Parathyroid adenoma (tissue), 2 donors: Measurements from ENCODE around the gene SNX19.

Source experiments
- H2AFZ ChIP-seq: fragments of 300-600 bp; sonication (generic); one replicate; pipeline ENCODE4 v1.7.0; 2017; ENCODE audit warnings: antibody characterized with exemption, mild to moderate bottlenecking
- H3K27ac ChIP-seq: fragments of 300-600 bp; sonication (generic); one replicate; pipeline ENCODE4 v1.7.0; 2017
- H3K27me3 ChIP-seq: fragments of 300-600 bp; sonication (generic); one replicate; pipeline ENCODE4 v1.7.0; 2017; ENCODE audit warnings: low read length; ENCODE audit not compliant: control insufficient read depth, insufficient read depth
- H3K36me3 ChIP-seq: fragments of 300-600 bp; sonication (generic); one replicate; pipeline ENCODE4 v1.7.0; 2017; ENCODE audit warnings: low read length; ENCODE audit not compliant: control insufficient read depth, insufficient read depth
- H3K4me1 ChIP-seq: fragments of 300-600 bp; sonication (generic); one replicate; pipeline ENCODE4 v1.7.0; 2017; ENCODE audit warnings: control low read depth
- H3K4me2 ChIP-seq: fragments of 300-600 bp; sonication (generic); one replicate; pipeline ENCODE4 v1.7.0; 2017; ENCODE audit warnings: low read length
- H3K4me3 ChIP-seq: fragments of 300-600 bp; sonication (generic); one replicate; pipeline ENCODE4 v1.7.0; 2017; ENCODE audit warnings: low read depth, low read length
- H3K79me2 ChIP-seq: fragments of 300-600 bp; sonication (generic); one replicate; pipeline ENCODE4 v1.7.0; 2017; ENCODE audit warnings: control low read depth
- H3K9ac ChIP-seq: fragments of 300-600 bp; sonication (generic); one replicate; pipeline ENCODE4 v1.7.0; 2017; ENCODE audit warnings: mild to moderate bottlenecking
- H3K9me3 ChIP-seq: fragments of 300-600 bp; sonication (generic); one replicate; pipeline ENCODE4 v1.7.0; 2017; ENCODE audit warnings: low read length; ENCODE audit not compliant: control insufficient read depth
- TF ChIP-seq, protein P1 (sequence below): fragments of 300-600 bp; sonication (generic); IDR thresholded peaks from one replicate; pipeline ENCODE4 v1.7.0; 2017; ENCODE audit warnings: antibody characterized with exemption, mild to moderate bottlenecking
- donor health status: primary hyperparathyroidism.

SNX19 gene

DNA sequence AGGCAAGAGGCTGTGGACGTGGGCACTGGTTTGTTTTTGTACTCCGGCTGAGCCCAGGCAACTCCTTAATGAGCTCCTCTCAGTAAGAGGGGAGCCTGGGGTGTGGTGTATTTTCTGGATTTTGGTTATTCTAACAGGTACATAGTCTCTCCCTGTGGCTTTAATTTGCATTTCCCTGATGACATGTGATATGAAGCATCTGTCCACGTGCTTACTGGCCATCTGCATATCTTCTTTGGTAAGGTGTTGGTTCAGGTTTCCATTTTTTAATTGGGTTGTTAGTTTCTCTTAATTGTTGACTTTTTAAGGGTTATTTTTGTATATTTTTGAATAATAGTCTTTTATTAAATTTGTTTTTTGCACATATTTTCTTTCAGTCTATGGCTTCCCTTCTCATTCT, 30.8 kb upstream of the SNX19 start:
- Histone ChIP-seq H3K4me3 (no peak overlapping the region), H3K4me1 (no peaks in the 10 kb centered on the region), H3K36me3 (no peaks in the 10 kb centered on the region), H3K79me2 (no peaks in the 10 kb centered on the region), H3K9me3 (no peaks in the 10 kb centered on the region), H3K4me2 (no peak overlapping the region), H2AFZ (no peak overlapping the region), H3K27me3 (no peaks in the 10 kb centered on the region), H3K27ac (no peak overlapping the region), H3K9ac (no peak overlapping the region)
- TF ChIP-seq, protein P1, sequence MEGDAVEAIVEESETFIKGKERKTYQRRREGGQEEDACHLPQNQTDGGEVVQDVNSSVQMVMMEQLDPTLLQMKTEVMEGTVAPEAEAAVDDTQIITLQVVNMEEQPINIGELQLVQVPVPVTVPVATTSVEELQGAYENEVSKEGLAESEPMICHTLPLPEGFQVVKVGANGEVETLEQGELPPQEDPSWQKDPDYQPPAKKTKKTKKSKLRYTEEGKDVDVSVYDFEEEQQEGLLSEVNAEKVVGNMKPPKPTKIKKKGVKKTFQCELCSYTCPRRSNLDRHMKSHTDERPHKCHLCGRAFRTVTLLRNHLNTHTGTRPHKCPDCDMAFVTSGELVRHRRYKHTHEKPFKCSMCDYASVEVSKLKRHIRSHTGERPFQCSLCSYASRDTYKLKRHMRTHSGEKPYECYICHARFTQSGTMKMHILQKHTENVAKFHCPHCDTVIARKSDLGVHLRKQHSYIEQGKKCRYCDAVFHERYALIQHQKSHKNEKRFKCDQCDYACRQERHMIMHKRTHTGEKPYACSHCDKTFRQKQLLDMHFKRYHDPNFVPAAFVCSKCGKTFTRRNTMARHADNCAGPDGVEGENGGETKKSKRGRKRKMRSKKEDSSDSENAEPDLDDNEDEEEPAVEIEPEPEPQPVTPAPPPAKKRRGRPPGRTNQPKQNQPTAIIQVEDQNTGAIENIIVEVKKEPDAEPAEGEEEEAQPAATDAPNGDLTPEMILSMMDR: no peak

DNA sequence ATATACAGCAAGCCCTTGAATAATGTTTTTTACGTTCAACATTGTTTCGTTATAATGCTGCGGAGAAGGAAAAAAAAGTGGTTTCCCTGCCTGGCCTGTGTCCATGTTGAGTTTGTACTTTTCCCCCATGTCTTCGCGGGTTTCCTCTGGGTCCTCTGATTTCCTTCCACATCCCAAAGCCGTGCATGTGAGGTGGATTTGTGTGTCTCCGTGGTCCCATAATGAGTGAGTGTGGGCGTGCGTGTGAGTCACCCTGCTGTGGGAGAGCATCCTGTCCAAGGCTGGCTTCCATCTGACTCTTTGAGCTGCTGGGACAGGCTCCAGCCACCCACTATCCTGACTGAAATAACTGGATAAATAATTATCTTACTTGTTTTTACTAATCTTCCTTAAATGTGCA, 29.6 kb upstream of the SNX19 start:
- Histone ChIP-seq H3K27ac (no peak overlapping the region), H3K9ac (no peak overlapping the region), H3K9me3 (no peaks in the 10 kb centered on the region), H2AFZ (no peak overlapping the region), H3K4me2 (no peak overlapping the region), H3K4me3 (no peak overlapping the region), H3K36me3 (no peaks in the 10 kb centered on the region), H3K27me3 (no peaks in the 10 kb centered on the region), H3K4me1 (no peaks in the 10 kb centered on the region), H3K79me2 (no peaks in the 10 kb centered on the region)
- TF ChIP-seq, protein P1: no peak

DNA sequence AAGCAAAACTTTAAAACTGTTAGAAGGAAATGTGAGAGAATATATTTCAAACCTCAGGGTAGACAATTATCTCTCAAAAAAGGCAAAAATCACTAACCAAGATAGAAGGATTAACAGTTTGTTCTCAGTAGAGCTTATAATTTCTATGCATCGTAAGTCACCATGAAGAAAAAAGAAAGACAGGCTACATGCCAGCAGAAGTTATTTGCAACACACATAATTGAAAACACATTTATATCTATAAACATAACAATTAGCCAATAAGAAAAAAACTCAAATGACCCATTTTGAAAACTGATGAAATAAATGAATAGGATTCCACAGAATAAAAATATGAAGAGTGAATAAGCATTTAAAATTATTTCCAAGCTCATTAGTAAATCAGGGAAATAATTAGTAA, 24.4 kb upstream of the SNX19 start:
- Histone ChIP-seq H3K9ac (no peak overlapping the region), H3K79me2 (no peaks in the 10 kb centered on the region), H3K4me2 (no peak overlapping the region), H3K4me1 (no peaks in the 10 kb centered on the region), H3K36me3 (no peaks in the 10 kb centered on the region), H2AFZ (no peak overlapping the region), H3K9me3 (no peaks in the 10 kb centered on the region), H3K27ac (no peak overlapping the region), H3K4me3 (no peak overlapping the region), H3K27me3 (no peaks in the 10 kb centered on the region)
- TF ChIP-seq, protein P1: no peak

DNA sequence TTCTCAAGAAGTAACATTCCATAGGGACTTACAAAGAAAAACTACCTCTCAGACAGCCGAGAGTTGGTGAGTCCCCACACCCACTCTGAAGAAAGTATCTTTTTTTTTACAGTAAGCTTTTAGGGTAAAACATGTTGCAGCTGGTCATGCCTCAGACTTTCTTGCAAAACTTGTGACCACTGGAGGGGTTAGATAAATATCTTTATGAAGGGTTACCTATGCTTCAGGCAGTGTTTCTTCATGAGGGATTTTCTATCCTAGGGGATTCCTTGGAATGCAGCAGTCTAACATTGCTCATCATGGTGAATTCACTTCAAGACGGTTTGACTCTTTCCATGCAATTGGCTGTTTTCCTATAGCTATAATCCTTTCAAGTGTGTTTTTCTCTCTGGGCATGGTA, 20.8 kb upstream of the SNX19 start:
- H3K27me3 ChIP-seq: no peaks in the 10 kb centered on the region
- H3K36me3 ChIP-seq: no peaks in the 10 kb centered on the region
- TF ChIP-seq, protein P1: no peak
- H3K79me2 ChIP-seq: no peaks in the 10 kb centered on the region
- H3K27ac ChIP-seq: no peak overlapping the region
- H2AFZ ChIP-seq: no peak overlapping the region
- H3K4me3 ChIP-seq: no peak overlapping the region
- no peak overlapping the region for H3K9ac ChIP-seq
- H3K4me1 ChIP-seq: no peaks in the 10 kb centered on the region
- no peaks in the 10 kb centered on the region for H3K9me3 ChIP-seq
- H3K4me2 ChIP-seq: no peak overlapping the region

DNA sequence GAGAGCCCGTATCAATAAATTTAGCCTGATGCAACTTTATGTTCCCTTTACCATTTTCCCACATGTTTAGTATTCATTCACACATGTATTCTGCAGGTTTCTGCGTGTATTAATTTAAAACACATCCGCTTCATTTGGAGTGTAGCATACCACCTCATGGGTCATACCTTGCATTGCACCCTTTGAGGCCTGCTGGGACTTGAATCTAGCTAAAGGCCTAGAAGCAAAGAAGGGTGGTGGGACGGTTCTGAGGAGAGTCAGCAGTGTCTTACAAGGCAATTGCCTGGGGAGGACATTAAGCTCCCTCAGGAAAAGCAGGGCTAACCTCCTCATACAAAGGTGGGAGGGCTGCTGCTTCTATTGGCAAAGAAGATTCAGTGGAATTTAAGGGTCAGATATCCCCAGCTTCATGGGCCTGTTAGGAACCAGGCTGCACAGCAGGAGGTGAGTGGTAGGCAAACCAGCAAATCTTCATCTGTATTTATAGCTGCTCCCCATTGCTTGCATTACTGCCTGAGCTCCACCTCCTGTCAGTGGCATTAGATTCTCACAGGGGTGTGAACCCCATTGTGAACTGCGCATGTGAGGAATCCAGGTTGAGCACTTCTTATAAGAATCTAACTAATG, 15.9 kb upstream of the SNX19 start:
- TF ChIP-seq, protein P1: no peak
- no peak overlapping the region for H3K27ac ChIP-seq

More for the DNA sequence above, 15.9 kb upstream of the SNX19 start:
- H3K9ac ChIP-seq: no peak overlapping the region
- H3K4me3 ChIP-seq: no peak overlapping the region
- H2AFZ ChIP-seq: no peak overlapping the region
- peaks cover 4% of the 10 kb centered on the region for H3K4me1 ChIP-seq
- H3K79me2 ChIP-seq: no peaks in the 10 kb centered on the region
- H3K4me2 ChIP-seq: no peak overlapping the region
- no peaks in the 10 kb centered on the region for H3K27me3 ChIP-seq
- H3K9me3 ChIP-seq: no peaks in the 10 kb centered on the region
- H3K36me3 ChIP-seq: no peaks in the 10 kb centered on the region
